IMR-90 (cell line): Measurements from ENCODE around the gene PIGP. TPM values are rescaled to one million over a fixed set of nuclear protein-coding genes. Genes with fewer than 3 reads are reported as not detected.

Experiments used
- ATAC-seq: fragments of 200-7000 bp; cut with Tn5 transposase; 2 replicates; pipeline ENCODE4 v1.9.1; 2020; ENCODE audit warnings: low read depth, mild to moderate bottlenecking, moderate library complexity
- BruUV-seq: library from RNA; stranded (reverse); fragments of 400-500 nt; replicated peaks from 2 replicates; lab custom pipeline; 2021; lab: Mats Ljungman, UMichigan
- CTCF ChIA-PET: fragments of 300-600 bp; formaldehyde crosslinking; extraction: SDS; loops from one replicate; lab custom pipeline; 2021; ENCODE audit warnings: antibody characterized with exemption; lab: Yijun Ruan, JAX
- POLR2A ChIA-PET: fragments of 300-600 bp; sonication (Branson Sonifier 250); formaldehyde crosslinking; loops from one replicate; lab custom pipeline; 2022; ENCODE audit warnings: antibody characterized with exemption; ENCODE audit not compliant: unreplicated experiment; lab: Charles Lee
- DNase-seq: peaks from one replicate; pipeline ENCODE4 v3.0.0; 2013
- H2AFZ ChIP-seq: replicated peaks from 2 replicates; pipeline ENCODE3; 2013; ENCODE audit warnings: low read length, mild to moderate bottlenecking; ENCODE audit not compliant: poor library complexity
- H2AK5ac ChIP-seq: 2 replicates; pipeline ENCODE4 v1.6.1; 2013; ENCODE audit warnings: low read depth, low read length, inconsistent platforms
- H2AK9ac ChIP-seq: replicated peaks from 2 replicates; pipeline ENCODE3; 2013; ENCODE audit warnings: mild to moderate bottlenecking, low read depth, low read length, moderate library complexity; ENCODE audit not compliant: poor library complexity
- H2BK120ac ChIP-seq: 2 replicates; pipeline ENCODE4 v1.6.1; 2013; ENCODE audit warnings: low read depth, low read length, inconsistent platforms
- H2BK15ac ChIP-seq: 3 replicates; pipeline ENCODE4 v1.6.1; 2013; ENCODE audit warnings: low read depth, low read length, inconsistent platforms
- H2BK20ac ChIP-seq: 2 replicates; pipeline ENCODE4 v1.6.1; 2013; ENCODE audit warnings: low read depth, mild to moderate bottlenecking, inconsistent platforms, low read length, moderate library complexity
- H2BK5ac ChIP-seq: 2 replicates; pipeline ENCODE4 v1.6.1; 2013; ENCODE audit warnings: mild to moderate bottlenecking, low read depth, low read length, inconsistent platforms; ENCODE audit not compliant: poor library complexity, severe bottlenecking
- H3K14ac ChIP-seq: replicated peaks from 2 replicates; pipeline ENCODE4 v1.6.1; 2013; ENCODE audit warnings: low read depth, low read length, inconsistent platforms
- H3K18ac ChIP-seq: 2 replicates; pipeline ENCODE4 v1.6.1; 2013; ENCODE audit warnings: low read depth, low read length, control low read depth
- H3K23ac ChIP-seq: 2 replicates; pipeline ENCODE4 v1.6.1; 2013; ENCODE audit warnings: low read depth, low read length, inconsistent platforms
- H3K27ac ChIP-seq: 2 replicates; pipeline ENCODE4 v1.5.1; 2013; ENCODE audit warnings: mild to moderate bottlenecking, control low read depth, low read length; ENCODE audit not compliant: insufficient read depth
- H3K27me3 ChIP-seq: 2 replicates; pipeline ENCODE4 v1.6.1; 2013; ENCODE audit warnings: low read length; ENCODE audit not compliant: control insufficient read depth, insufficient read depth
- H3K36me3 ChIP-seq: 2 replicates; pipeline ENCODE4 v1.6.1; 2013; ENCODE audit warnings: low read length, mixed read lengths; ENCODE audit not compliant: control insufficient read depth, insufficient read depth
- H3K4ac ChIP-seq: 2 replicates; pipeline ENCODE4 v1.6.1; 2013; ENCODE audit warnings: low read depth, low read length, inconsistent platforms
- H3K4me1 ChIP-seq: 2 replicates; pipeline ENCODE4 v1.6.1; 2013; ENCODE audit warnings: low read length, mixed read lengths; ENCODE audit not compliant: control insufficient read depth, insufficient read depth
- H3K4me2 ChIP-seq: 2 replicates; pipeline ENCODE4 v1.6.1; 2013; ENCODE audit warnings: low read depth, mild to moderate bottlenecking, control low read depth, low read length, moderate library complexity
- H3K4me3 ChIP-seq: 2 replicates; pipeline ENCODE4 v1.5.1; 2013; ENCODE audit warnings: low read depth, mild to moderate bottlenecking, control low read depth, low read length, moderate library complexity; ENCODE audit not compliant: insufficient read depth
- H3K56ac ChIP-seq: 2 replicates; pipeline ENCODE4 v1.6.1; 2013; ENCODE audit warnings: low read length, inconsistent platforms; ENCODE audit not compliant: insufficient read depth; ENCODE audit errors: extremely low read depth
- H3K79me1 ChIP-seq, 2 experiments: 2 replicates each; pipeline ENCODE4 v1.6.1; 2013; ENCODE audit warnings: low read length in 2 of 2, inconsistent platforms in 1 of 2, low read depth in 1 of 2
- H3K9ac ChIP-seq: 2 replicates; pipeline ENCODE4 v1.6.1; 2013; ENCODE audit warnings: low read depth, low read length, control low read depth
- H3K9me1 ChIP-seq: 2 replicates; pipeline ENCODE4 v1.6.1; 2013; ENCODE audit warnings: low read length, inconsistent platforms; ENCODE audit not compliant: insufficient read depth
- H3K9me3 ChIP-seq: 2 replicates; pipeline ENCODE4 v1.6.1; 2013; ENCODE audit warnings: low read length; ENCODE audit not compliant: control insufficient read depth, insufficient read depth
- H4K20me1 ChIP-seq: 2 replicates; pipeline ENCODE4 v1.6.1; 2013; ENCODE audit warnings: low read length, inconsistent platforms; ENCODE audit not compliant: insufficient read depth
- H4K5ac ChIP-seq: 2 replicates; pipeline ENCODE4 v1.6.1; 2013; ENCODE audit warnings: mild to moderate bottlenecking, low read depth, low read length, control low read depth
- H4K8ac ChIP-seq, 2 experiments: 2 replicates each; pipeline ENCODE4 v1.6.1; 2013; ENCODE audit warnings: low read depth in 2 of 2, low read length in 2 of 2, control low read depth in 1 of 2, inconsistent platforms in 1 of 2
- H4K91ac ChIP-seq: 2 replicates; pipeline ENCODE4 v1.6.1; 2013; ENCODE audit warnings: low read depth, low read length, inconsistent platforms; ENCODE audit not compliant: insufficient read depth
- NFE2L2 ChIP-seq: fragments of 150-350 bp; IDR thresholded peaks from 2 replicates; pipeline ENCODE4 v1.6.1; 2016; ENCODE audit warnings: low read depth, mild to moderate bottlenecking, low read length
- RCOR1 ChIP-seq: IDR thresholded peaks from 2 replicates; pipeline ENCODE4 v1.6.1; 2012; ENCODE audit warnings: mild to moderate bottlenecking, low read length, improper control_type of control experiment; ENCODE audit not compliant: insufficient replicate concordance
- WGBS, 2 experiments: methylation state at CpG; one replicate each; pipeline versions ENCODE4 v1.1.5 to v1.1.7; 2013; ENCODE audit warnings: missing lambda C conversion rate in 2 of 2; ENCODE audit not compliant: insufficient read length in 1 of 2; ENCODE audit errors: extremely low coverage in 2 of 2; 5-methylcytosine and 5-hydroxymethylcytosine counted together
- dilution Hi-C: fragments of 300-500 bp; cut with HindIII; formaldehyde crosslinking; loops from one replicate; pipeline ENCODE4 v1.14.3; 2018; ENCODE audit warnings: low sequenced_read_pairs; ENCODE audit not compliant: unreplicated experiment
- in situ Hi-C: fragments of 300-500 bp; cut with MboI; formaldehyde crosslinking; loops from 3 replicates; pipeline ENCODE4 v1.14.3; 2019; ENCODE audit warnings: low sequenced_read_pairs, inconsistent platforms, mixed read lengths
- intact Hi-C: fragments of 100-400 bp; cut with micrococcal nuclease; formaldehyde crosslinking; loops from 2 replicates; pipeline ENCODE4 v1.10.0; 2022
- polyA plus RNA-seq, 3 experiments: library from polyadenylated mRNA; depleted of rRNA; stranded (reverse); fragments of >200 nt; gene quantifications; 2 replicates each; pipeline ENCODE4 v1.2.3, GENCODE V29; 2012; ENCODE audit warnings: low replicate concordance in 1 of 3
- total RNA-seq: library from RNA; depleted of rRNA; stranded (reverse); fragments of >200 nt; gene quantifications from 2 replicates; pipeline ENCODE4 v1.2.3, GENCODE V29; 2012

PIGP gene
- total and polyA plus RNA-seq, 2 of the 4 experiments (the other 2 are of a cell fraction) = 4.1 to 15.4 TPM

- Histone ChIP-seq H3K9me3 (no peaks in the 10 kb centered on the region), H4K5ac (no peak overlapping the region), H3K9me1 (peaks cover 15% of the 10 kb centered on the region), H3K9ac (no peak overlapping the region), H4K8ac (no peak overlapping the region), H3K27ac (no peak overlapping the region), H2AK9ac (no peak overlapping the region), H4K20me1 (no peaks in the 10 kb centered on the region), H3K36me3 (peaks cover 1% of the 10 kb centered on the region; the same call in 1 of the 2 replicates), H3K79me1 (peaks cover 3% of the 10 kb centered on the region in 2 experiments; a peak in 2 of 4 replicates), H2BK20ac (no peak overlapping the region), H2AFZ (no peak overlapping the region), H3K56ac (no peak overlapping the region), H3K14ac (0 out of 2 replicates have a peak overlapping the region, but pooled peaks have one; percentile 22), H2BK120ac (no peak overlapping the region), H3K27me3 (no peaks in the 10 kb centered on the region), H2BK5ac (peak overlapping the region; percentile 83), H3K18ac (no peak overlapping the region), H3K4me3 (no peak overlapping the region), H3K4ac (no peak overlapping the region), H2AK5ac (no peak overlapping the region), H2BK15ac (no peak overlapping the region), H3K4me2 (no peak overlapping the region; the same call in 1 of the 2 replicates), H4K91ac (no peak overlapping the region), H3K4me1 (peaks cover 11% of the 10 kb centered on the region), H3K23ac (no peak overlapping the region)
- CTCF ChIA-PET = no interaction called here
- WGBS, 2 experiments = no CpG with 5 or more reads among the region's 9 CpGs
- dilution Hi-C loops (no loop called here), intact Hi-C loops (no loop called here), in situ Hi-C loops (no loop called here)
- DNase-seq = no peak
- no peak for TF ChIP-seq RCOR1
- TF ChIP-seq NFE2L2 = no peak
- peak; percentile 22 for ATAC-seq
- BruUV-seq = no TSS peak
- POLR2A ChIA-PET = no interaction called here
These were observed 7.2 kb downstream of the PIGP start for GRCh38 chr21:37065561-37066177.
